Sigmoid colon (tissue), 3 donors: ENCODE measurements around the gene TRABD2B.

Experiments used
- CTCF ChIP-seq, 4 experiments: fragments of 450-650 bp in 3 of 4; fragments of 200-600 bp in 1 of 4; IDR thresholded peaks; one replicate each; pipeline ENCODE4 v1.5.1; 2016 to 2019; ENCODE audit warnings: antibody characterized with exemption in 4 of 4, mild to moderate bottlenecking in 3 of 4, moderate library complexity in 2 of 4
- POLR2A ChIP-seq, 2 donors: fragments of 450-650 bp; IDR thresholded peaks; one replicate each; pipeline ENCODE4 v1.6.1; 2016; ENCODE audit warnings: antibody characterized with exemption in 2 of 2, mild to moderate bottlenecking in 2 of 2, moderate library complexity in 2 of 2

GRCh38 chr1:47940779-47941178 lies 56.4 kb downstream of the TRABD2B start:
- no peak for TF ChIP-seq CTCF (IDR thresholded peaks at IDR 0.05)
- no peak for TF ChIP-seq POLR2A (IDR thresholded peaks at IDR 0.05)
